Vagina (tissue), 2 donors: ENCODE results near the gene SDHB. TPM values are rescaled to one million over a fixed set of nuclear protein-coding genes. Genes with fewer than 3 reads are reported as not detected.

Source experiments
- DNase-seq, 2 donors: peaks; one replicate each; pipeline ENCODE4 v3.0.0-alpha.2; 2017; ENCODE audit errors: extremely low spot score in 2 of 2
- H3K27ac ChIP-seq: fragments of 200-600 bp; sonication (generic); one replicate; pipeline ENCODE4 v1.5.1; 2019
- H3K27me3 ChIP-seq: fragments of 200-600 bp; sonication (generic); one replicate; pipeline ENCODE4 v1.5.1; 2019
- H3K36me3 ChIP-seq, 2 donors: fragments of 200-600 bp; sonication (generic); one replicate each; pipeline ENCODE4 v1.5.1; 2017 to 2019
- H3K4me1 ChIP-seq: fragments of 200-600 bp; sonication (generic); one replicate; pipeline ENCODE4 v1.5.1; 2019
- H3K4me3 ChIP-seq, 2 donors: fragments of 200-600 bp; sonication (generic); 1 replicate in 1 of 2; 2 replicates in 1 of 2; pipeline ENCODE4 v1.5.1; 2016 to 2019
- H3K9me3 ChIP-seq: fragments of 200-600 bp; sonication (generic); one replicate; pipeline ENCODE4 v1.5.1; 2019
- POLR2A ChIP-seq, 2 donors: fragments of 450-650 bp; IDR thresholded peaks; one replicate each; pipeline ENCODE4 v1.6.1; 2017; ENCODE audit warnings: antibody characterized with exemption in 2 of 2, mild to moderate bottlenecking in 2 of 2, moderate library complexity in 2 of 2
- POLR2AphosphoS5 ChIP-seq, 2 donors: sonication (generic); formaldehyde crosslinking; IDR thresholded peaks; one replicate each; pipeline ENCODE4 v1.9.0; 2017; ENCODE audit warnings: antibody characterized with exemption in 2 of 2, mild to moderate bottlenecking in 2 of 2, low read depth in 1 of 2; ENCODE audit not compliant: insufficient read depth in 1 of 2
- intact Hi-C: fragments of 100-400 bp; cut with DNase I; formaldehyde crosslinking; loops from one replicate; pipeline ENCODE4 v1.15.1; 2023
- total RNA-seq: library from RNA; depleted of rRNA; stranded (reverse); fragments of >200 nt; gene quantifications from one replicate; pipeline ENCODE4 v1.2.3, GENCODE V29; 2016
- TF ChIP-seq, protein P1 (sequence below), 3 experiments: fragments of 450-650 bp in 2 of 3; fragments of 200-600 bp in 1 of 3; sonication (generic) in 1 of 3; IDR thresholded peaks; one replicate each; pipeline ENCODE4 v1.5.1; 2017 to 2019; ENCODE audit warnings: antibody characterized with exemption in 3 of 3, mild to moderate bottlenecking in 2 of 3, moderate library complexity in 2 of 3

Gene SDHB
- total RNA-seq, 1 donor from 2014 or later: 96.5 TPM

DNA sequence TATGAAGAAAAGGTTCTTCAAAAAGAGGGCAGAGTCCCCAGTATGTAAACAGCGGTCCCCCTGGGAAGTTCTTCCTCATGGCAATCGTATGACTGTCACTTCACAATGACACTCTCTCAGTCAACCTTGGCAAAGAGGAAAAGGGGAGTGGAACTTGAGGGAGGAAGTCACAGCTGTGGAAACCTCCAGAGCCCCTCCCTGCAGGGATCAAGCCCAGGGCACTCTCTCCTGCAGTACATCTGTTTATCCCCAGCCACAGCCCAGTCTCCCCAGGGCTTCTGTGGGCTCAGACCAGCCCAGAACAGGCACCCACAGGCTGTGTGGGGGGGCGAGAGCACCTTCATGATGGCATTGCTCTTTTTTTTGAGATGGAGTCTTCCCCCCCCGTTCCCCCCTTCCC lies 44.1 kb downstream of the SDHB start:
- Histone ChIP-seq H3K9me3 (no peaks in the 10 kb centered on the region), H3K4me3 (no peak overlapping the region), H3K36me3 (peaks cover 0 to 5% of the 10 kb centered on the region in 2 donors), H3K4me1 (peaks cover 28% of the 10 kb centered on the region), H3K27me3 (no peaks in the 10 kb centered on the region), H3K27ac (no peak overlapping the region)
- no peak for DNase-seq
- TF ChIP-seq POLR2A (IDR thresholded peaks at IDR 0.05): no peak
- TF ChIP-seq, protein P1, sequence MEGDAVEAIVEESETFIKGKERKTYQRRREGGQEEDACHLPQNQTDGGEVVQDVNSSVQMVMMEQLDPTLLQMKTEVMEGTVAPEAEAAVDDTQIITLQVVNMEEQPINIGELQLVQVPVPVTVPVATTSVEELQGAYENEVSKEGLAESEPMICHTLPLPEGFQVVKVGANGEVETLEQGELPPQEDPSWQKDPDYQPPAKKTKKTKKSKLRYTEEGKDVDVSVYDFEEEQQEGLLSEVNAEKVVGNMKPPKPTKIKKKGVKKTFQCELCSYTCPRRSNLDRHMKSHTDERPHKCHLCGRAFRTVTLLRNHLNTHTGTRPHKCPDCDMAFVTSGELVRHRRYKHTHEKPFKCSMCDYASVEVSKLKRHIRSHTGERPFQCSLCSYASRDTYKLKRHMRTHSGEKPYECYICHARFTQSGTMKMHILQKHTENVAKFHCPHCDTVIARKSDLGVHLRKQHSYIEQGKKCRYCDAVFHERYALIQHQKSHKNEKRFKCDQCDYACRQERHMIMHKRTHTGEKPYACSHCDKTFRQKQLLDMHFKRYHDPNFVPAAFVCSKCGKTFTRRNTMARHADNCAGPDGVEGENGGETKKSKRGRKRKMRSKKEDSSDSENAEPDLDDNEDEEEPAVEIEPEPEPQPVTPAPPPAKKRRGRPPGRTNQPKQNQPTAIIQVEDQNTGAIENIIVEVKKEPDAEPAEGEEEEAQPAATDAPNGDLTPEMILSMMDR (IDR thresholded peaks at IDR 0.05): no peak
- TF ChIP-seq POLR2AphosphoS5 (IDR thresholded peaks at IDR 0.05; ENCODE audit: insufficient read depth in 1 of 2, low read depth in 1 of 2): no peak
- intact Hi-C loops: no loop called here

DNA sequence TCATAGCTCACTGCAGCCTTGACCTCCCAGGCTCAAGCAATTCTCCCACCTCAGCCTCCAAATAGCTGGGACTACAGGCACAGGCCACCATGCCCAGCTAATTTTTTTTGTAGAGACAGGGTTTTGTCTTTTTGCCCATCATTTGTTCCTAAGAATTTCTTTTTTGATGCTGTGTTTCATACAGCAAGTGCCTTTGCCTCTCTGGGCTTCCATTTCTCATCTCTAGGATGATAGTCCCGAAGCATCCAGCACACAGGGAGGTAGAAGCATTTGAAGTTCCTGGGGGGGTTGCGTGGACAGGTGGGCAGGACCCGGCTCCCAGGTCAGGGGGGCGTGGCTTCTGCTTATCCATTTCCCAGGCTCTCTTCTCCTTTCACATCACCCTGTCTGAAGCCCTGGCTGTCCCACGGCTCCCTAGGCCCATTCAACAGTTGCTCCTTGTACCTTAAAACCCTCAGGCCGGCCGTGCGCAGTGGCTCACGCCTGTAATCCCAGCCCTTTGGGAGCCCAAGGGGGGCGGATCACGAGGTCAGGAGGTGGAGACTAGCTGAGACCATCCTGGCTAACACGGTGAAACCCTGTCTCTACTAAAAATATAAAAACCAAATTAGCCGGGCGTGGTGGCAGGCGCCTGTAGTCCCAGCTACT lies 45.5 kb downstream of the SDHB start:
- Histone ChIP-seq H3K27me3 (no peaks in the 10 kb centered on the region), H3K4me3 (no peak overlapping the region), H3K27ac (no peak overlapping the region), H3K4me1 (peaks cover 28% of the 10 kb centered on the region), H3K36me3 (peaks cover 0 to 16% of the 10 kb centered on the region in 2 donors), H3K9me3 (no peaks in the 10 kb centered on the region)
- DNase-seq: no peak
- no peak for TF ChIP-seq POLR2A (IDR thresholded peaks at IDR 0.05)
- TF ChIP-seq, protein P1 (IDR thresholded peaks at IDR 0.05): no peak
- TF ChIP-seq POLR2AphosphoS5 (IDR thresholded peaks at IDR 0.05; ENCODE audit: insufficient read depth in 1 of 2, low read depth in 1 of 2): no peak
- intact Hi-C loops: no loop called here

DNA sequence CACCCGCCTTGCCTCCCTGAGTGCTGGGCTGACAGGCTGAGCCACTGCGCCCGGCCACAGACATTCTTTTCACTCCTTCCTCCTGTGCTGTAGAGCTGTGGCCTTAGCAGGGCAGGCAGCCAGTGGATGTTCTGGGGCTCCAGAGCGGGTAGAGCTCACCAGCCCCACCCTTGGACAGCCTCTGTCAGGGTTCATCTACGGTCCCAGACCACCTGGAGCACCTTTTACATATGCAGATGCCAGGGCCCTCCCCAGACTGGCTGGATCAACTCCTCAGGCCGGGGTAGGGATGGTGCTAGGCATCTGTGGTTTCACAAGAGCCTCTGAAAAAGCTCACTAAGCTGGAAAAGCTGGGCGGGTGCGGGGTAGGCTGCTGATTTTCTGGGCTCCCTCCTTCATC lies 46.7 kb downstream of the SDHB start:
- Histone ChIP-seq H3K27me3 (no peaks in the 10 kb centered on the region), H3K9me3 (no peaks in the 10 kb centered on the region), H3K27ac (no peak overlapping the region), H3K36me3 (peaks cover 0 to 25% of the 10 kb centered on the region in 2 donors), H3K4me1 (peaks cover 24% of the 10 kb centered on the region), H3K4me3 (no peak overlapping the region)
- no peak for TF ChIP-seq POLR2AphosphoS5 (IDR thresholded peaks at IDR 0.05; ENCODE audit: insufficient read depth in 1 of 2, low read depth in 1 of 2)
- TF ChIP-seq, protein P1 (IDR thresholded peaks at IDR 0.05): no peak
- no peak for TF ChIP-seq POLR2A (IDR thresholded peaks at IDR 0.05)
- intact Hi-C loops: no loop called here
- DNase-seq: no peak

DNA sequence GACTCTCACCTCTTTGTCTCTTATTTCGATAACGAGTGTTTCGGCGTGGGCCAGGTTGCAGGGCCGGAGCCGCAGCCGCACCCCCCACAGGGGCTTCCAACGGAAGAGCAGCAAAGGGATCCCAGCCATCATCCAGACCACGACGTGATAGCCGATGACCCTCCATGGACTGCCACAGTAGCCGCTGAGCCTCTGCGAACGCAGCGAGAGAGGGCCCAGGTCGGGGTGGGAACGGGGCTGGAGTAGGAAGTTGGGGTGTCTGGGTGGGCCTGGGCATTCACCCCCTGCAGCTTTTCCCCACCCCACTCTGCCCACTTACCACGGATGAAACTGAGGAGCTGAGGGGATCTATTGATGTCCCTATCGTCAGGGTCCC lies 48.5 kb downstream of the SDHB start:
- H3K36me3 ChIP-seq: peaks cover 0 to 35% of the 10 kb centered on the region in 2 donors
- no peak for DNase-seq
- no peaks in the 10 kb centered on the region for H3K27me3 ChIP-seq
- intact Hi-C loops: no loop called here
- H3K27ac ChIP-seq: no peak overlapping the region
- H3K4me3 ChIP-seq: no peak overlapping the region
- peaks cover 12% of the 10 kb centered on the region for H3K4me1 ChIP-seq
- H3K9me3 ChIP-seq: no peaks in the 10 kb centered on the region
- TF ChIP-seq, protein P1 (IDR thresholded peaks at IDR 0.05): no peak
- no peak for TF ChIP-seq POLR2AphosphoS5 (IDR thresholded peaks at IDR 0.05; ENCODE audit: insufficient read depth in 1 of 2, low read depth in 1 of 2)
- no peak for TF ChIP-seq POLR2A (IDR thresholded peaks at IDR 0.05)
